GM19035 (cell line): Measurements from ENCODE around the gene SLC10A1.
"Not testable (repeated sequence)": the region's sequence is repeated elsewhere in the genome, so short reads cannot be mapped to it uniquely, and the experiment has no call there.

Experiments used
- ATAC-seq: cut with Tn5 transposase; IDR thresholded peaks from one replicate; pipeline ENCODE4 v1.9.1; 2021; ENCODE audit not compliant: unreplicated experiment

The SLC10A1 gene

GRCh38 chr14:69770559-69770958, 26.5 kb downstream of the SLC10A1 start:
- no peak for ATAC-seq

- no peak for ATAC-seq
These were observed 27.4 kb downstream of the SLC10A1 start for GRCh38 chr14:69769623-69770022.

- no peak for ATAC-seq
These were observed 28.2 kb downstream of the SLC10A1 start for GRCh38 chr14:69768873-69769272.

- peak; percentile 77 for ATAC-seq
These were observed 29.6 kb downstream of the SLC10A1 start for GRCh38 chr14:69767369-69767999.

DNA sequence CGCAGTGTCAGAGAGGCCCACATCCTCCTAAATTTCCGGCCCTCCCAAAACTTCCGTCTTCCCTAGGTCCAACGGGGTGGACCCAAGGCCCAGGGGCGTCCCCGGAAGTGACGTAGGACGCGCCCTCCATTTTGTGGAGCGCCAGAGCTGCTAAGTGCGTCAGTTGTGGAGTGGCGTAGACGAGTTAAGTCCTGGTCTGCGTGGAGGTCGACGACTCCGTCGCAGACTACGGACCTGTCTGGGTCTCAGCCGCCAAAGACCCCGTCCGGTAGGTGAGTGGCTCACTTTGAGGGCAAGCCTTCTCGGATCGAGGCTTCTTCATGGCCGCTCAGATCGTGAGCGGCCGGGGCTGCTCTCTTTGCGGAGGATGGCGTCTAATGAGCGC, 30.1 kb downstream of the SLC10A1 start, which contains the start of gene SRSF5:
SRSF5 (plus strand) TSS at position 159 of the 385 bp plus-strand sequence. CDS start 1,015 bp downstream, outside the sequence.
- peak; percentile 73 for ATAC-seq

DNA sequence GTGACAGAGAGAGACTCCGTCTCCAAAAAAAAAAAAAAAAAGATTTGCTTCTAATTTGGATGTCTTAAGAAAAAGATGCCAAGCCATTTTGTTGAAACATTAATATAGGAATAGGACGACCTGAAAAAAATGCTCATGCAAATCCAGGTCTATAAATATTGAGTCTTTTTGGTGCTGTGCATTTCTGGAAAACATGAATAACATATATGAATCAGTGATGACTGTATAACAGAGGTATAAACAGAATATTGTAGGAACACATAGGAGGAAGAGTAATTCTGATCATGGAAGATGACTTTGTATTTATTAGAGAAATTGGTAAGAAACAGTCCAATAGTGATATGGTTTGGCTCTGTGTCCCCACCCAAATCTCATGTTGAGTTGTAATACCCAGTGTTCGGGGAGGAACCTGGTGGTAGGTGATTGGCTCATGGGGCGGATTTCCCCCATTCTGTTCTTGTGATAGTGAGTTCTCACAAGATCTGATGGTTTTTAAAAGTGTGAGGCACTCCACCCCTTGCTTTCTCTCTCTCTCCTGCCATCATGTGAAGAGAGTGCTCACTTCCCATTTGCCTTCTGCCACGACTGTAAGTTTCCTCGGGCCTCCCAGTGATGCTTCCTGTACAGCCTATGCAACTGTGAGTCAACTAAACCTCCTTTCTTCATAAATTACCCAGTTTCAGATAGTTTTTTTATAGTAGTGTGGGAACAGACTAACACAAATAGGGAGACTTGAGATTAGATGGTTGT, 33.1 kb downstream of the SLC10A1 start:
- no peak for ATAC-seq

DNA sequence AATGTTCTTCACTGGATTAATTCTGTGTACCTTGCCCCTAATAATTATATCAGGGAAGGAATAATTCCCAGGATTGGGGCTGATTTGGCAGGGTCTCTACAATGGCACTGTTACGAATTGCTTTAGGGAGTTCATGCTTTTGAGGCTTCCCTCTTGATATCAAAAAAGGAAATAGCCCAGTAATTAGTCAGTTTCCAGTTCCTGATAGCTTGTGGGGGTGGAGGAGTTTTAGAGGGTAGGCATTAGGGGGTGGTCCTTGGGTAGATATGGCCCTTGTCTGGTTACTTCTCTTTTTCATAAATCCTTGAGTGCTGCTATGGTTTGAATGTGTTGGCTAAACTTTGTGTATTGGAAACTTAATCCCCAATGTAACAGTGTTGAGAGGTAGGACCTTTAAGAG, 36.2 kb downstream of the SLC10A1 start:
- no peak for ATAC-seq

GRCh38 chr14:69756298-69756697, 40.7 kb downstream of the SLC10A1 start:
- ATAC-seq = no peak

DNA sequence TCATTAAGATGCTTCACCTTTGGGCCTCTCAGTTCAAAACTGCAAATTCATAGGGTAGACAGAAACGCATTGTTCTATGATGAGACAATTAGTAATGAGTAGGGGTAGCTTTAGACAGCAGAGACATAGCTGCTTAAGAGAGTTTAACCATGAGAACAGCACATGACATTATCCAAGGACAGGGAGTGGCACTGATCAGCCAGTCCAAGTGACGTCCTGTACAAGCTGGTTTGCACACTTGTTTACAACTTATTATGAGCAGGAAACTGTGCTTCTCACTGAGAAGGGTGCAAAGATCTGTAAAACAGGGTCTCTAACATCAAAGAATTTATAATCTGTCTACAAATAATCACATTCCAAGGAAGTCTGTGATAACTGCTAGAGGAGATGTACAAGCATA, 41.3 kb downstream of the SLC10A1 start:
- ATAC-seq = no peak

- no peak for ATAC-seq
These were observed 41.7 kb downstream of the SLC10A1 start for GRCh38 chr14:69755296-69755695.

DNA sequence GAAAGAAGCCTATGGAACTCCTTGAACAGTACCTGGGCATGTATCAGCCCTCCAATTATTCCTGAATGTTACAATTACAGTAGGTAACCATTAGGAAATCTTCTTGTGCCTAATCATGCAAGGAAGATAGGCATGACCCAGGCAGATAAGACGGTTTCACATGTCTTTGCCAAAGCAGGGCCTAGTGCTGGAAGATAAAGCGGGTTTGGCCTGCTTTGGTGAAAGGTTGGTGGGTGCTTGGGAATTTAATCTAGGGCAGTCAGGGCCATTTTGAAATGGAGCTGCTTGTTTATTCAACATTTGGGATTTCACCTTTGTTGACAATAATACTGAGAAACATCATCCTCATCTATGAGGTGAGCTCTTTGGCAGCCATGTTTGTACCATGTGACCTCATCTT, 42.6 kb downstream of the SLC10A1 start:
- ATAC-seq = no peak

DNA sequence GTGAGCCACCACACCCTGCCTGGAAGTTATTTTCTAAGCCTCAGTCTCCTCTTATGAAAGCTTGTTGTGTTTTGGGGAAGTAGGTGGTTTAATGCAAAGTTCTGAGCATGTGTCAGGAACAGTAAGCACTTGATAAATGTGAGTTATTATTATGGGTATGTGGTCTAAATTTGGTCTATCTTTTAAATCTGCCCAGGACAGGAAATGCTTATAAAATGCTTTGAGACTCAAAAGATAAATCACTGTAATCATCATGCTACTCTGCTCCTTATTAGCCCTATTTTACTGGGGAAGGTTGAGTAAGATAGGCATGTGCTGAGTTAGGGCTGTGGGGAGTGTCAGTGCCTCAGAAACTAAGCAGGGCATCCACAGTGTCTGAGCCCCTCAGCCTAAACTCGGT, 43.2 kb downstream of the SLC10A1 start:
- no peak for ATAC-seq

- ATAC-seq = no peak
These were observed 44.3 kb downstream of the SLC10A1 start for GRCh38 chr14:69752773-69753172.

GRCh38 chr14:69750495-69750894, 46.5 kb downstream of the SLC10A1 start:
- no peak for ATAC-seq

DNA sequence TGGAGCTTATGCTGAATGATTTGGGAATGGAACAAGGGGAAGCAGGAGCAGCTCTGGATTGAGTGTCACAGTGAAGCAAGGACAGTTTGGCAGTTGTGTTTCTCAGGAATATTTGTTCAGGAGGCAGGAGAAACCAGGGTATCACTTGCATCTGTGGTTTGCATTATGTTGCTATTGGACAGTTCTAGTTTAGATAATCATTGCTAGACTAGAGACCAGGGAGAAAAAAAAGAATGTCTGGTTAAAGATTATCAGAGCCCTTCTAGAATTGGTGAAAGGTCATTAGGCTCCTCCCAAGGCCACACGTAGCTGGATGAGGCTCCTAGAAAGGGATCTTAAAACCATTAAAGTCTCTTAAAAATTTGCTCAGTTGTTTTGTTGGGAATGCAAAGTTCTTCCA, 47.1 kb downstream of the SLC10A1 start:
- no peak for ATAC-seq

GRCh38 chr14:69741055-69741454, 56.0 kb downstream of the SLC10A1 start:
- no peak for ATAC-seq

DNA sequence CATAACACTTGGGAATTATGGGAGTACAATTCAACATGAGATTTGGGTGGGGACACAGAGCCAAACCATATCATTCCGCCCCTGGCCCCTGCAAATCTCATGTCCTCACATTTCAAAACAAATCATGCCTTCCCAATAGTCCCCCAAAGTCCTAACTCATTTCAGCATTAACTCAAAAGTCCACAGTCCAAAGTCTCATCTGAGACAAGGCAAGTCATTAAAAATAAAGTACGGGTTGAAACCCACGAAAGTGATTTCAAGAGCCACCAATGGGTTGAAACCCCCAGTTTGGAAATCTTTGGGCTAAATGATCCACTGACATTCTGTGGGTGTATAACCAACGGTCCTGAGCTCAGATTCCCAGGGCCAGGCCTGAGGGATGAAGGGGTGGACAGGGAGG, 60.6 kb downstream of the SLC10A1 start:
- ATAC-seq = not testable (repeated sequence)

DNA sequence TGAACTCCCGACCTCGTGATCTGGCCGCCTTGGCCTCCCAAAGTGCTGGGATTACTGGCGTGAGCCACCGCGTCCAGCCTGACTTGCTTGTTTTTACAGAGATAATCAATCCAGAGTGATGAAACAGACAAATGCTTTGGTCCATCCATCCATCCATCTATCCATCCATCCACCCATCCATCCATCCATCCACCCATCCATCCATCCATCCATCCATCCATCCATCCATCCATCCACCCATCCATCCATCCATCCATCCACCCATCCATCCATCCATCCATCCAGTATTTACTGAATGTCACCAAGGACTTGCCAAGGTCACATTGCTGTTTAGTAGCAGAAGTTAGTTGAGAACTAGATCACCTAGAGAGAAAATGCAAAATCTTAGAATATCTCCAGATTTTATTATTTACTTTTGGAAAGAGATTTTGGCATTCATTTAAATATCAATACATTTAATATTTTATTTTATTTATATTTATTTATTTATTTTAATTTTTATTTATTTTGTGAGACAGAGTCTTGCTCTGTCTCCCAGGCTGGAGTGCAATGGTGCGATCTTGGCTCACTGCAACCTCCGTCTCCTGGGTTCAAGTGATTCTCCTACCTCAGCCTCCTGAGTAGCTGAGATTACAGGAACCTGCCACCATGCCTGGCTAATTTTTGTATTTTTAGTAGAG, 65.0 kb downstream of the SLC10A1 start:
- not testable (repeated sequence) for ATAC-seq

DNA sequence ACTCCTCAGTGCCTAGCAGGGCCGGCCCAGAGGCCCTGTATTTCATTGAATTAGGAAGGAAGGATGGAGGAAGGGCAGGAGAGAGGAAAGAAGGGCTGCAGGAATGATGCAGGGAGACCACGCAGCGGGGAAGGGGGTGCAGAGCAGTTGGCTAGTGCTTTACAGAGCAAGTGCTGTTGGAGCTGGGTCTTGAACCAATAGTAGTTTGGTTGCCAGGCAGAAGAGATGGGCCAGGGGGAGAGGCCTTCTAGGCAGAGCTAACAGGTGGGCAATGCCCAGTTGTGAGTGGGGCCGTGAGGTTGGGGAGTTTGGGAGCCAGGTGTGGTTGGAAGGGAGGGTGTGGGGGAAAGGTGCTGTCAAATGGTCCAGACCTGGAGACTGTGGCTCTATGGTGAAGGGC, 69.2 kb downstream of the SLC10A1 start:
- no peak for ATAC-seq

GRCh38 chr14:69726761-69727511, 70.1 kb downstream of the SLC10A1 start:
- peak; percentile 88 for ATAC-seq
